ENCODE data around the gene GALNT2.

Gene GALNT2

DNA sequence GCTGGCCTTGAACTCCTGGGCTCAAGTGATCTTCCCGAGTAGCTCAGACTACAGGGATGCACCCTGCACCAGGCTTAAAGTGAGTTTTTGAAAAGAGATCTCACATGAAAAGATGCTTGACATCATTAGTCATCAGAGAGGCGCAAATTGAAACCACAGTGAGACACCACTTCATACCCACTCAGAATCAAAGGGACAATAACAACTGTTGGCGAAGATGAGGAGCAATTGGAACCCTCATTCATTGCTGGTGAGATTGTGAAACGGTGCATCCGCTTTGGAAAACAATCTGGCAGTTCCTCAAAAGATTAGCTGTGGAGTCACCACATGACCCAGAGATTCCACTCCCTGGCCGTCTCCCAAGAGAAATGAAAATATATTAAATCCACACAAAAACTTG lies 236.8 kb downstream of the GALNT2 start:
- Histone ChIP-seq H3K9ac (ENCODE audit: low read length) (no peak overlapping the region), H2AK5ac (ENCODE audit: low read length) (no peak overlapping the region), H3K79me1 (ENCODE audit: low read length) (no peaks in the 10 kb centered on the region), H3K27me3 (ENCODE audit: insufficient read depth, low read length) (no peaks in the 10 kb centered on the region), H4K8ac (ENCODE audit: low read depth, low read length) (no peak overlapping the region), H3K79me2 (ENCODE audit: control insufficient read depth, insufficient read depth, low read length, poor library complexity) (no peaks in the 10 kb centered on the region), H3K18ac (ENCODE audit: low read length) (no peak overlapping the region), H4K91ac (ENCODE audit: low read depth, low read length) (no peak overlapping the region), H3K9me3 (ENCODE audit: insufficient read depth, low read depth, low read length) (peaks cover 3% of the 10 kb centered on the region), H2BK5ac (ENCODE audit: low read depth, low read length, poor library complexity) (no peak overlapping the region), H4K12ac (ENCODE audit: low read depth, low read length) (no peak overlapping the region), H3K4ac (ENCODE audit: low read depth, low read length) (no peak overlapping the region), H2BK12ac (ENCODE audit: low read length) (no peak overlapping the region), H3K14ac (ENCODE audit: low read length) (no peak overlapping the region), H3K27ac (ENCODE audit: low read depth, low read length) (no peak overlapping the region), H3K4me2 (ENCODE audit: low read length) (no peak overlapping the region), H2BK120ac (ENCODE audit: insufficient read depth, low read length, poor library complexity) (no peak overlapping the region), H3K23ac (ENCODE audit: low read length) (no peak overlapping the region), H3K4me3 (ENCODE audit: low read depth, low read length) (no peak overlapping the region), H3K4me1 (ENCODE audit: control insufficient read depth in 1 of 2, insufficient read depth in 2 of 2, low read length in 2 of 2) (peaks cover 0 to 2% of the 10 kb centered on the region in 2 experiments), H2AFZ (ENCODE audit: insufficient read depth, low read length, poor library complexity) (no peak overlapping the region), H3K36me3 (ENCODE audit: control insufficient read depth in 1 of 2, insufficient read depth in 2 of 2, low read length in 2 of 2) (no peaks in the 10 kb centered on the region)
- no peak for DNase-seq
- WGBS (ENCODE audit: extremely low coverage, insufficient coverage, insufficient read length), result no CpG with 5 or more reads among the region's 6 CpGs

DNA sequence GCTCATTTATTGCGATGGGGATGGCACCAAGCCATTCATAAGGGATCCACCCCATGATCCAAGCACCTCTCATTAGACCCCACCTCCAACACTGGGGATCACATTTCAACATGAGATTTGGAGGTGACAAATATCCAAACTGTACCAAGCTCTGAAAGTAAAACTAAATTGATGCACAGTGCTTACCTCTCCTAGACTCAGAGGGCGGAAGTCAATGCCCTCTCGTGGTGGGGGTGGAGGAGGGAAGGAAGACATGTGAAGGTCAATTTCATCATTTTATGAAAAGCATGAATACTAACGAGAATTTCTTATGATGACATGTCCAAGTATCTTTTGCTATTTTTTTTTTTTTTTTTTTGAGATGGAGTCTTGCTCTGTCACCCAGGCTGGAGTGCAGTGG lies 239.1 kb downstream of the GALNT2 start:
- no peak overlapping the region for H3K4ac ChIP-seq (ENCODE audit: low read depth, low read length)
- H3K14ac ChIP-seq (ENCODE audit: low read length), result no peak overlapping the region
- H3K18ac ChIP-seq (ENCODE audit: low read length), result no peak overlapping the region
- no peaks in the 10 kb centered on the region for H3K79me1 ChIP-seq (ENCODE audit: low read length)
- H2AK5ac ChIP-seq (ENCODE audit: low read length), result no peak overlapping the region
- no peak overlapping the region for H2BK5ac ChIP-seq (ENCODE audit: low read depth, low read length, poor library complexity)
- no peak overlapping the region for H2AFZ ChIP-seq (ENCODE audit: insufficient read depth, low read length, poor library complexity)
- no peak for DNase-seq
- no peak overlapping the region for H2BK12ac ChIP-seq (ENCODE audit: low read length)
- no peak overlapping the region for H3K4me2 ChIP-seq (ENCODE audit: low read length)
- no peak overlapping the region for H3K4me3 ChIP-seq (ENCODE audit: low read depth, low read length)
- no peak overlapping the region for H4K12ac ChIP-seq (ENCODE audit: low read depth, low read length)
- no peaks in the 10 kb centered on the region for H3K27me3 ChIP-seq (ENCODE audit: insufficient read depth, low read length)
- H2BK120ac ChIP-seq (ENCODE audit: insufficient read depth, low read length, poor library complexity), result no peak overlapping the region
- no peaks in the 10 kb centered on the region for H3K79me2 ChIP-seq (ENCODE audit: control insufficient read depth, insufficient read depth, low read length, poor library complexity)
- no peak overlapping the region for H3K9ac ChIP-seq (ENCODE audit: low read length)
- no peak overlapping the region for H4K8ac ChIP-seq (ENCODE audit: low read depth, low read length)
- no peaks in the 10 kb centered on the region for H3K36me3 ChIP-seq (ENCODE audit: control insufficient read depth in 1 of 2, insufficient read depth in 2 of 2, low read length in 2 of 2)
- H3K23ac ChIP-seq (ENCODE audit: low read length), result no peak overlapping the region
- H3K27ac ChIP-seq (ENCODE audit: low read depth, low read length), result no peak overlapping the region
- WGBS (ENCODE audit: extremely low coverage, insufficient coverage, insufficient read length), result no CpG with 5 or more reads among the region's 4 CpGs
- H3K4me1 ChIP-seq (ENCODE audit: control insufficient read depth in 1 of 2, insufficient read depth in 2 of 2, low read length in 2 of 2), result no peaks in the 10 kb centered on the region
- no peak overlapping the region for H4K91ac ChIP-seq (ENCODE audit: low read depth, low read length)
- peaks cover 5% of the 10 kb centered on the region for H3K9me3 ChIP-seq (ENCODE audit: insufficient read depth, low read depth, low read length)

DNA sequence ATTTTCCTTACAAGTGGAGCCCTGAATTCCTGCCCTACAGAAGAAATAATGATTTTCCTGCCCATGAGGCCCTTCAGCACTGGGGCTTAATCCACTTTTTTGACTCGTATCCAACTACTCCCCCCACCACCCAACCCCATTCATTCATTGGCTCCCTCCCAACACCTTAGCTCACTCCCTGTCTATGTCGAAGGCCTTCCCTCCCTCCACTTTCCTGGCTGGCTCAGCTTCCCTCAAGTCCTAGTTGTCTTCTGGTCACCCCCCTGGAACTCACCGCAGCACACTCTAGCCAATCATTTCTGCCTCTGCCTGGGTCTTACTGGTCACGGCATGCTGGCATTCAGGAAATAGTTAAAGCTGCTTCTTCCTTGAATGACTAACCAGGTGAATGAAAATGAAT lies 240.2 kb downstream of the GALNT2 start:
- Histone ChIP-seq H3K23ac (ENCODE audit: low read length) (no peak overlapping the region), H3K79me1 (ENCODE audit: low read length) (no peaks in the 10 kb centered on the region), H3K4ac (ENCODE audit: low read depth, low read length) (no peak overlapping the region), H3K9me3 (ENCODE audit: insufficient read depth, low read depth, low read length) (peaks cover 4% of the 10 kb centered on the region), H3K36me3 (ENCODE audit: control insufficient read depth in 1 of 2, insufficient read depth in 2 of 2, low read length in 2 of 2) (no peaks in the 10 kb centered on the region), H3K9ac (ENCODE audit: low read length) (no peak overlapping the region), H4K8ac (ENCODE audit: low read depth, low read length) (no peak overlapping the region), H2AFZ (ENCODE audit: insufficient read depth, low read length, poor library complexity) (no peak overlapping the region), H3K4me1 (ENCODE audit: control insufficient read depth in 1 of 2, insufficient read depth in 2 of 2, low read length in 2 of 2) (no peaks in the 10 kb centered on the region), H4K91ac (ENCODE audit: low read depth, low read length) (no peak overlapping the region), H3K14ac (ENCODE audit: low read length) (no peak overlapping the region), H4K12ac (ENCODE audit: low read depth, low read length) (no peak overlapping the region), H3K4me3 (ENCODE audit: low read depth, low read length) (no peak overlapping the region), H2BK5ac (ENCODE audit: low read depth, low read length, poor library complexity) (no peak overlapping the region), H2BK12ac (ENCODE audit: low read length) (no peak overlapping the region), H2AK5ac (ENCODE audit: low read length) (no peak overlapping the region), H3K18ac (ENCODE audit: low read length) (no peak overlapping the region), H3K4me2 (ENCODE audit: low read length) (no peak overlapping the region), H3K27me3 (ENCODE audit: insufficient read depth, low read length) (no peaks in the 10 kb centered on the region), H3K27ac (ENCODE audit: low read depth, low read length) (no peak overlapping the region), H3K79me2 (ENCODE audit: control insufficient read depth, insufficient read depth, low read length, poor library complexity) (no peaks in the 10 kb centered on the region), H2BK120ac (ENCODE audit: insufficient read depth, low read length, poor library complexity) (no peak overlapping the region)
- DNase-seq, result no peak
- whole genome bisulfite sequencing (ENCODE audit: extremely low coverage, insufficient coverage, insufficient read length), result 100% methylated on average over 1 of the region's 4 CpGs

DNA sequence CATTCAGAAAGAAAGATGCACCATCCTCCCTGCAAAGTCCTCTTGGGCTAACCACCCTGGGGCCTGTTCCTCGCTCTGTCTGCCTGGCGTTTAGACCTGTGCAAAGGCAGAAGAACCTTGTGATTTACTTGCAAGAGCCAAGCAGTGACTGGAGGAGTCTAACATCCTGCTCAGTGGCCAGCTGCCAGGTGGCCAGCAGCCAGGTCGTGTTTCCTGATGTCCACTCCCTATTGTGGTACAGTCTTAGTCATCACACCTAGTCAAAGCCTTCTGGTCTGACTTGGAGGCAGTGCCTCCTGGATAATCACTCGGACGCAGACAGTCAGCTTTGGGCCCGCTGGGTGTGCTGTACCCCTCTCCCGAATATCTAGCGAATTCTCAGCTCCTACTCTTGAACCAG lies 241.0 kb downstream of the GALNT2 start:
- H3K27me3 ChIP-seq (ENCODE audit: insufficient read depth, low read length), result no peaks in the 10 kb centered on the region
- peak overlapping the region; percentile 18 for H3K4me3 ChIP-seq (ENCODE audit: low read depth, low read length)
- WGBS (ENCODE audit: extremely low coverage, insufficient coverage, insufficient read length), result no CpG with 5 or more reads among the region's 8 CpGs
- no peak overlapping the region for H4K91ac ChIP-seq (ENCODE audit: low read depth, low read length)
- no peaks in the 10 kb centered on the region for H3K36me3 ChIP-seq (ENCODE audit: control insufficient read depth in 1 of 2, insufficient read depth in 2 of 2, low read length in 2 of 2)
- H2AK5ac ChIP-seq (ENCODE audit: low read length), result no peak overlapping the region
- no peak overlapping the region for H3K9ac ChIP-seq (ENCODE audit: low read length)
- no peak overlapping the region for H2BK5ac ChIP-seq (ENCODE audit: low read depth, low read length, poor library complexity)
- H2AFZ ChIP-seq (ENCODE audit: insufficient read depth, low read length, poor library complexity), result no peak overlapping the region
- H3K4me1 ChIP-seq (ENCODE audit: control insufficient read depth in 1 of 2, insufficient read depth in 2 of 2, low read length in 2 of 2), result no peaks in the 10 kb centered on the region
- no peak overlapping the region for H3K18ac ChIP-seq (ENCODE audit: low read length)
- no peak overlapping the region for H3K4me2 ChIP-seq (ENCODE audit: low read length)
- no peak overlapping the region for H3K23ac ChIP-seq (ENCODE audit: low read length)
- no peak overlapping the region for H2BK12ac ChIP-seq (ENCODE audit: low read length)
- DNase-seq, result no peak
- no peak overlapping the region for H3K14ac ChIP-seq (ENCODE audit: low read length)
- H3K79me2 ChIP-seq (ENCODE audit: control insufficient read depth, insufficient read depth, low read length, poor library complexity), result no peaks in the 10 kb centered on the region
- no peaks in the 10 kb centered on the region for H3K79me1 ChIP-seq (ENCODE audit: low read length)
- H4K12ac ChIP-seq (ENCODE audit: low read depth, low read length), result no peak overlapping the region
- H4K8ac ChIP-seq (ENCODE audit: low read depth, low read length), result no peak overlapping the region
- H3K4ac ChIP-seq (ENCODE audit: low read depth, low read length), result no peak overlapping the region
- H3K27ac ChIP-seq (ENCODE audit: low read depth, low read length), result no peak overlapping the region
- no peak overlapping the region for H2BK120ac ChIP-seq (ENCODE audit: insufficient read depth, low read length, poor library complexity)
- H3K9me3 ChIP-seq (ENCODE audit: insufficient read depth, low read depth, low read length), result peaks cover 4% of the 10 kb centered on the region

Measured in trophoblast cell (in vitro differentiated cells and primary cell).